ENCODE data around the gene CBFA2T2.
"Not testable (repeated sequence)": the region's sequence is repeated elsewhere in the genome, so short reads cannot be mapped to it uniquely, and the experiment has no call there.

GRCh38 chr20:33591901-33592300, 102.0 kb downstream of the CBFA2T2 start:
- TF ChIP-seq TBL1XR1 (IDR thresholded peaks at IDR 0.05; ENCODE audit: low read depth, low read length); CTCF (IDR thresholded peaks at IDR 0.05 in 2 of 3, conservative IDR thresholded peaks at IDR 0.05 in 1 of 3; ENCODE audit: control insufficient read depth in 2 of 3, extremely low read depth in 1 of 3, insufficient read depth in 1 of 3, low read depth in 3 of 3, low read length in 3 of 3): not testable (repeated sequence)
